ENCODE measurements around the gene ATR. TPM values are rescaled to one million over a fixed set of nuclear protein-coding genes. Genes with fewer than 3 reads are reported as not detected.

Gene ATR
- total and polyA plus RNA-seq, 8 donors, result 19.5 to 31.2 (median 29.3) TPM

DNA sequence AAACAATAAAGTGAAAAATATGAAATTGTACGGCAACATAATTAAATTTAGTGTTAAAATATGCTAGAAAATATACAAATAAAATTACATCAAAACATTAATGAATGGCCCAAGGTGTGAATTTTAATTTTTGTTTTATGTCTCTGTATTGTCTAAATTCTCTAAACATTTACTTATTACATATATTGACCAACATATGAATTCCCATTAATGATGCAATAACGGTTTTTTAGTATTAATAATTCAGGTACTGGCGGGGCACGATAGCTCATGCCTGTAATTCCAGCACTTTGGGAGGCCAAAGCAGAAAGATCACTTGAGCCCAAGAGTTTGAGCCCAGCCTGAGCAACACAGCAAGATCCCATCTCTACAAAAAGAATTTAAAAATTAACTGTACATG, 110.1 kb downstream of the ATR start:
- no peaks in the 10 kb centered on the region for H3K27me3 ChIP-seq
- peaks cover 0 to 2% of the 10 kb centered on the region in 2 donors for H3K9me3 ChIP-seq
- no peak for ATAC-seq
- TF ChIP-seq, protein P1, sequence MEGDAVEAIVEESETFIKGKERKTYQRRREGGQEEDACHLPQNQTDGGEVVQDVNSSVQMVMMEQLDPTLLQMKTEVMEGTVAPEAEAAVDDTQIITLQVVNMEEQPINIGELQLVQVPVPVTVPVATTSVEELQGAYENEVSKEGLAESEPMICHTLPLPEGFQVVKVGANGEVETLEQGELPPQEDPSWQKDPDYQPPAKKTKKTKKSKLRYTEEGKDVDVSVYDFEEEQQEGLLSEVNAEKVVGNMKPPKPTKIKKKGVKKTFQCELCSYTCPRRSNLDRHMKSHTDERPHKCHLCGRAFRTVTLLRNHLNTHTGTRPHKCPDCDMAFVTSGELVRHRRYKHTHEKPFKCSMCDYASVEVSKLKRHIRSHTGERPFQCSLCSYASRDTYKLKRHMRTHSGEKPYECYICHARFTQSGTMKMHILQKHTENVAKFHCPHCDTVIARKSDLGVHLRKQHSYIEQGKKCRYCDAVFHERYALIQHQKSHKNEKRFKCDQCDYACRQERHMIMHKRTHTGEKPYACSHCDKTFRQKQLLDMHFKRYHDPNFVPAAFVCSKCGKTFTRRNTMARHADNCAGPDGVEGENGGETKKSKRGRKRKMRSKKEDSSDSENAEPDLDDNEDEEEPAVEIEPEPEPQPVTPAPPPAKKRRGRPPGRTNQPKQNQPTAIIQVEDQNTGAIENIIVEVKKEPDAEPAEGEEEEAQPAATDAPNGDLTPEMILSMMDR (IDR thresholded peaks at IDR 0.05), result no peak
- no peak for DNase-seq
- H3K4me1 ChIP-seq, result no peaks in the 10 kb centered on the region
- intact Hi-C loops (cut with DNase I), result no loop called here
- no peak overlapping the region for H3K27ac ChIP-seq
- H3K4me3 ChIP-seq, result no peak overlapping the region
- peaks cover 0 to 15% of the 10 kb centered on the region in 2 donors for H3K36me3 ChIP-seq

DNA sequence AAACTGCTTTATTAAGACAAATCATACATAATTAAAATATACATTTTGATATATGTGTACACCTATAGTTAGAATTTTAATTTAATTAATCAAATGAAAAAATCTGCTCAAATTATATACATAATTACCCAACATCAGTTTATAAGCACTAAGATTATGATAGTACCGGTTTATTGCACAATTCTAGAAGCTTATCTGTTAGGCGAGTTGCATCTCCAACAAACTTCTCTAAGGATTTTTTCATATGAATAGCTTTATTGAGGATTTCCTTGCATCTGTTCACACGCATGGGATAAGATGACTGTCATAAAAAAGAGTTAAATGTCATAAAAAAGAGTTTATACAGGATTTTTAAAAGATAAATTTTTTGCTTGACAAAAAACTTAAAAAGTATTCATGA, 110.8 kb downstream of the ATR start:
- TF ChIP-seq, protein P1 (IDR thresholded peaks at IDR 0.05), result no peak
- Histone ChIP-seq H3K4me1 (no peaks in the 10 kb centered on the region), H3K27me3 (no peaks in the 10 kb centered on the region), H3K27ac (no peak overlapping the region), H3K36me3 (peaks cover 0 to 18% of the 10 kb centered on the region in 2 donors), H3K4me3 (no peak overlapping the region), H3K9me3 (no peaks in the 10 kb centered on the region)
- DNase-seq (no peak), ATAC-seq (no peak)
- intact Hi-C loops (cut with DNase I), result no loop called here

DNA sequence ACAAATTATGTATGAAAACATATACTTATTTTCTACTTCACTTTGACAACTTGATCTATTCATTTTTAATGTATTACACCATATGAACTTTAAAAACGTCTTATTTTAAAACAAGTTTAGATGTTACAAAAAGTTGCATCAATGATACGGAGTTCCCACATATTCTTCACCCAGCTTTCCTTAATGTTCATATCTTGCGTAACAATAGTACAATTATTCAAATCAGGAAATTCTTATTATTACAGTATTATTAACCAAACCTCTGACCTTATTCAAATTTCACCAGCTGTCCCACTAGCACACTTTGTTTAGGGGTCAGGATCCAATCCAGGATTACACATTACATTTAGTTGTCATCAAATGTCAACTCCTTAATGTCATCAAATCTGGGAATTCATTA, 117.8 kb downstream of the ATR start:
- Histone ChIP-seq H3K4me3 (no peak overlapping the region), H3K9me3 (no peaks in the 10 kb centered on the region), H3K36me3 (peaks cover 0 to 46% of the 10 kb centered on the region in 2 donors), H3K27me3 (no peaks in the 10 kb centered on the region), H3K27ac (no peak overlapping the region), H3K4me1 (no peaks in the 10 kb centered on the region)
- intact Hi-C loops (cut with DNase I), result no loop called here
- no peak for DNase-seq
- TF ChIP-seq, protein P1 (IDR thresholded peaks at IDR 0.05), result no peak
- ATAC-seq, result no peak

DNA sequence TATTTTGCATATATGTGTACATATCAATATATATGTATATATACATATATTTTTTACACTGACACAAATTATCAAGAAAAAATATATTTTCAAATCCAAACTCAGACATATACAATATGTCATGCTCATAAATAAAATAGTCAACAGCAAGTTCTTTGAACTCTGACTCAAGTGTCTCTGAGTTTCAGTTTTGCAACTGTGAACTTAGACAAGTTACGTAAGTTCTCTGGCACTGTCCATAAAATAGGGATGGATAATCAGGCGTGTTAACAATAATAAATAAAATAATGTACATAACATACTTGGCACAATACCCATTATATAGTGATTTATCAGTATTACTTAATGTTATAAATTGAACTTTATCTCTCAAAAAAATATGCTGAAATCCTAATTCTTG, 118.6 kb downstream of the ATR start:
- TF ChIP-seq, protein P1 (IDR thresholded peaks at IDR 0.05), result no peak
- Histone ChIP-seq H3K27ac (no peak overlapping the region), H3K27me3 (no peaks in the 10 kb centered on the region), H3K4me1 (no peaks in the 10 kb centered on the region), H3K9me3 (no peaks in the 10 kb centered on the region), H3K4me3 (no peak overlapping the region), H3K36me3 (peaks cover 0 to 40% of the 10 kb centered on the region in 2 donors)
- intact Hi-C loops (cut with DNase I), result no loop called here
- DNase-seq, result no peak
- ATAC-seq, result no peak

DNA sequence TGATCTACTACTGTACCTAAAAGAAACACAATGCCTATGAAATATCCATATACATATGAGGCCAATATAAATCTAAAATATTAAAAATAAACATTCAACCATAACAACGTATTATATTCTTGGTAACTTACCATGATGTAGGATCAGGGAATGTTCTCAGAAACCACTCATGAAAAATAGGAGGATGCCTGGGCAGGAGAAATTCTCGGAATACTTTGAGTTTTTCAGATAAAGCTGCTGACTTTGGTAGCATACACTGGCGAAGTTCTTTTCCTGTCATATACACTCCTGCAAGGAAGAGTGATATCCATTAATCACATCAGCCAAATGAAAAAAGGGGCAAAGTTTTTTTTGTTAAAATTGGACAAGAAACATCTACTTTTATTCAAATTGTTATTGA, 119.4 kb downstream of the ATR start:
- DNase-seq (no peak), ATAC-seq (no peak)
- H3K4me3 ChIP-seq, result no peak overlapping the region
- H3K36me3 ChIP-seq, result peaks cover 0 to 36% of the 10 kb centered on the region in 2 donors
- no peaks in the 10 kb centered on the region for H3K27me3 ChIP-seq
- TF ChIP-seq, protein P1 (IDR thresholded peaks at IDR 0.05), result no peak
- H3K9me3 ChIP-seq, result no peaks in the 10 kb centered on the region
- H3K27ac ChIP-seq, result no peak overlapping the region
- intact Hi-C loops (cut with DNase I), result no loop called here
- no peaks in the 10 kb centered on the region for H3K4me1 ChIP-seq
